Esophagus muscularis mucosa (tissue), 3 donors: ENCODE measurements around the gene PNPLA8.

ENCODE experiments used
- POLR2A ChIP-seq: fragments of 450-650 bp; IDR thresholded peaks from one replicate; pipeline ENCODE4 v1.6.1; 2017; ENCODE audit warnings: antibody characterized with exemption, moderate library complexity, mild to moderate bottlenecking, low read depth
- TF ChIP-seq, protein P1 (sequence below), 3 experiments: fragments of 200-600 bp in 2 of 3; fragments of 450-650 bp in 1 of 3; sonication (generic) in 2 of 3; IDR thresholded peaks; one replicate each; pipeline ENCODE4 v1.5.1; 2017 to 2019; ENCODE audit warnings: antibody characterized with exemption in 3 of 3, mild to moderate bottlenecking in 2 of 3, moderate library complexity in 1 of 3

GRCh38 chr7:108522780-108523179 is 3.2 kb downstream of the PNPLA8 start:
- TF ChIP-seq, protein P1, sequence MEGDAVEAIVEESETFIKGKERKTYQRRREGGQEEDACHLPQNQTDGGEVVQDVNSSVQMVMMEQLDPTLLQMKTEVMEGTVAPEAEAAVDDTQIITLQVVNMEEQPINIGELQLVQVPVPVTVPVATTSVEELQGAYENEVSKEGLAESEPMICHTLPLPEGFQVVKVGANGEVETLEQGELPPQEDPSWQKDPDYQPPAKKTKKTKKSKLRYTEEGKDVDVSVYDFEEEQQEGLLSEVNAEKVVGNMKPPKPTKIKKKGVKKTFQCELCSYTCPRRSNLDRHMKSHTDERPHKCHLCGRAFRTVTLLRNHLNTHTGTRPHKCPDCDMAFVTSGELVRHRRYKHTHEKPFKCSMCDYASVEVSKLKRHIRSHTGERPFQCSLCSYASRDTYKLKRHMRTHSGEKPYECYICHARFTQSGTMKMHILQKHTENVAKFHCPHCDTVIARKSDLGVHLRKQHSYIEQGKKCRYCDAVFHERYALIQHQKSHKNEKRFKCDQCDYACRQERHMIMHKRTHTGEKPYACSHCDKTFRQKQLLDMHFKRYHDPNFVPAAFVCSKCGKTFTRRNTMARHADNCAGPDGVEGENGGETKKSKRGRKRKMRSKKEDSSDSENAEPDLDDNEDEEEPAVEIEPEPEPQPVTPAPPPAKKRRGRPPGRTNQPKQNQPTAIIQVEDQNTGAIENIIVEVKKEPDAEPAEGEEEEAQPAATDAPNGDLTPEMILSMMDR (IDR thresholded peaks at IDR 0.05): no peak
- no peak for TF ChIP-seq POLR2A
